Heart right ventricle (tissue), 16 donors: ENCODE results near the gene METTL24. TPM values are rescaled to one million over a fixed set of nuclear protein-coding genes. Genes with fewer than 3 reads are reported as not detected.

Experiments used
- ATAC-seq, 8 donors: fragments of 200-7000 bp; cut with Tn5 transposase; one replicate each; pipeline ENCODE4 v1.9.1; 2020; ENCODE audit warnings: mild to moderate bottlenecking in 8 of 8, moderate library complexity in 8 of 8, moderate number of reproducible peaks in 1 of 8
- DNase-seq, 2 donors: peaks; one replicate each; pipeline ENCODE4 v3.0.0-alpha.2; 2020
- H3K27ac ChIP-seq, 10 donors: fragments of 200-600 bp; sonication (generic) in 2 of 10; one replicate each; pipeline versions ENCODE4 v1.5.0 to v1.8.0; 2020 to 2022; ENCODE audit warnings: mild to moderate bottlenecking in 3 of 10
- H3K27me3 ChIP-seq, 7 donors: fragments of 200-600 bp; one replicate each; pipeline ENCODE4 v1.8.0; 2021 to 2022; ENCODE audit warnings: mild to moderate bottlenecking in 2 of 7
- H3K36me3 ChIP-seq, 9 donors: fragments of 200-600 bp; sonication (generic) in 1 of 9; one replicate each; pipeline versions ENCODE4 v1.5.0 to v1.8.0; 2020 to 2022; ENCODE audit warnings: mild to moderate bottlenecking in 2 of 9
- H3K4me1 ChIP-seq, 9 donors: fragments of 200-600 bp; sonication (generic) in 1 of 9; one replicate each; pipeline versions ENCODE4 v1.5.0 to v1.8.0; 2020 to 2022; ENCODE audit warnings: mild to moderate bottlenecking in 4 of 9
- H3K4me3 ChIP-seq, 10 donors: fragments of 200-600 bp; sonication (generic) in 2 of 10; one replicate each; pipeline versions ENCODE4 v1.5.0 to v1.8.0; 2020 to 2022; ENCODE audit warnings: mild to moderate bottlenecking in 7 of 10, moderate library complexity in 2 of 10
- H3K9me3 ChIP-seq, 11 donors: fragments of 200-600 bp in 10 of 11; sonication (generic) in 2 of 11; one replicate each; pipeline versions ENCODE4 v1.5.0 to v1.8.0; 2013 to 2022; ENCODE audit warnings: mild to moderate bottlenecking in 2 of 11, control low read depth in 1 of 11, moderate library complexity in 1 of 11
- WGBS, 2 donors: extraction: QIAGEN DNeasy Blood & Tissue Kit; methylation state at CpG; one replicate each; pipeline ENCODE4 v1.1.7; 2013; ENCODE audit warnings: inconsistent platforms in 1 of 2; 5-methylcytosine and 5-hydroxymethylcytosine counted together
- intact Hi-C, 10 donors: fragments of 100-400 bp; cut with DNase I; formaldehyde crosslinking; loops; one replicate each; pipeline versions ENCODE4 v1.11.1 to v1.14.2; 2022
- polyA plus RNA-seq, 2 donors: library from polyadenylated mRNA; stranded (reverse); fragments of 200-250 nt; gene quantifications; one replicate each; pipeline ENCODE4 v1.2.3, GENCODE V29; 2013
- total RNA-seq, 10 donors: library from RNA; stranded (reverse); fragmentation: NEBNext Ultra II Directional in 3 of 10; extraction: Animal tissue kit (Norgen Biotek cat#: 25700) in 3 of 10; gene quantifications; one replicate each; pipeline versions ENCODE4 v1.2.1 to v1.2.4, GENCODE V29; 2021 to 2023
- TF ChIP-seq, protein P1 (sequence below), 9 donors: fragments of 200-600 bp; sonication (generic) in 2 of 9; IDR thresholded peaks; one replicate each; pipeline versions ENCODE4 v1.5.0 to v1.8.0; 2021 to 2022; ENCODE audit warnings: antibody characterized with exemption in 9 of 9, mild to moderate bottlenecking in 5 of 9, moderate library complexity in 1 of 9
- donor health status: Arrhythmogenic right ventricular cardiomyopathy.
- donor health status: ischemic (EF 13 %, LVEDD 7.1; RV severe dilation, severe dysfunction).
- donor health status: healthy with polysubstance abuse.
- donor health status: DM: no; HTN: yes; CAD: no.
- donor health status: DM: no; HTN: no; CAD: no.
- donor health status: ischemic (EF 25% LVEDD 6.9; RV normal size, moderate dysfunction).
- donor health status: ischemic (EF 25% LVEDD 5.7; RV mildly dilated, moderate dysfunction).
- donor health status: healthy.
- donor health status: DM: yes; HTN: yes; CAD: no.
- donor health status: Ischemic cardiomyopathy.
- donor health status: ischemic (EF 35%, LVEDD 5.7; RV mildly dilated, moderate dysfunction).
- donor health status: nonischemic (EF 11% LVEDD 7.7; RV severe dilation, severe dysfunction).
- donor health status: DM: yes; HTN: yes; CAD: no.
- donor health status: PGD.
- donor health status: ischemic (EF 29% LVEDD 5.4; RV normal size, mild dysfunction).
- donor health status: nonischemic (EF 23%, LVEDD 6.1; RV moderate dilation, normal function).

Gene METTL24
- total and polyA plus RNA-seq, 12 donors, result 0.07 to 2.4 (median 1.3) TPM; not detected in 1

DNA sequence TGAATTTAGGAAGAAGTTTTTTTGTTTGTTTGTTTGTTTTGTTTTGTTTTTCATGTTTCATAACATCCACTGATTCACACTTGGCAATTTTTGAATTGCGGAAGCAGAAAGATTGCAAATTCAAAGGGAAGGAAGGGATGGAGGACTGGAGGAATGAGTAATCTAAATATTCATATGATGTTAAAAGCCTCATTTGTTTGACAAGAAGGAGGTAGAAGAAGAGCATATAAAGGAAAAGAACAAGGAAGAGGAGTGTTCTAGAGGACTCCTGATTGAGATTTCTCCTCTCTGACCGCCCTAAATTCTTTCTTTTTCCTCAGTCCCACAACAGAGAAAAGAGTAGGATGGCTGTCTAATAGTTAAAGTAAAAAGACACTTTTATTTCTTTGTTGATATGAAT lies 88.5 kb downstream of the METTL24 start:
- H3K27me3 ChIP-seq, result no peaks in the 10 kb centered on the region
- intact Hi-C loops, result no loop called here
- no peaks in the 10 kb centered on the region for H3K4me1 ChIP-seq
- ATAC-seq, result no peak
- no peak for DNase-seq
- no peak overlapping the region for H3K27ac ChIP-seq
- no peaks in the 10 kb centered on the region for H3K36me3 ChIP-seq
- 78 to 90% methylated on average over 2 of the region's 2 CpGs for WGBS, 2 donors
- TF ChIP-seq, protein P1, sequence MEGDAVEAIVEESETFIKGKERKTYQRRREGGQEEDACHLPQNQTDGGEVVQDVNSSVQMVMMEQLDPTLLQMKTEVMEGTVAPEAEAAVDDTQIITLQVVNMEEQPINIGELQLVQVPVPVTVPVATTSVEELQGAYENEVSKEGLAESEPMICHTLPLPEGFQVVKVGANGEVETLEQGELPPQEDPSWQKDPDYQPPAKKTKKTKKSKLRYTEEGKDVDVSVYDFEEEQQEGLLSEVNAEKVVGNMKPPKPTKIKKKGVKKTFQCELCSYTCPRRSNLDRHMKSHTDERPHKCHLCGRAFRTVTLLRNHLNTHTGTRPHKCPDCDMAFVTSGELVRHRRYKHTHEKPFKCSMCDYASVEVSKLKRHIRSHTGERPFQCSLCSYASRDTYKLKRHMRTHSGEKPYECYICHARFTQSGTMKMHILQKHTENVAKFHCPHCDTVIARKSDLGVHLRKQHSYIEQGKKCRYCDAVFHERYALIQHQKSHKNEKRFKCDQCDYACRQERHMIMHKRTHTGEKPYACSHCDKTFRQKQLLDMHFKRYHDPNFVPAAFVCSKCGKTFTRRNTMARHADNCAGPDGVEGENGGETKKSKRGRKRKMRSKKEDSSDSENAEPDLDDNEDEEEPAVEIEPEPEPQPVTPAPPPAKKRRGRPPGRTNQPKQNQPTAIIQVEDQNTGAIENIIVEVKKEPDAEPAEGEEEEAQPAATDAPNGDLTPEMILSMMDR (IDR thresholded peaks at IDR 0.05), result no peak
- H3K4me3 ChIP-seq, result no peak overlapping the region
- H3K9me3 ChIP-seq, result no peaks in the 10 kb centered on the region

DNA sequence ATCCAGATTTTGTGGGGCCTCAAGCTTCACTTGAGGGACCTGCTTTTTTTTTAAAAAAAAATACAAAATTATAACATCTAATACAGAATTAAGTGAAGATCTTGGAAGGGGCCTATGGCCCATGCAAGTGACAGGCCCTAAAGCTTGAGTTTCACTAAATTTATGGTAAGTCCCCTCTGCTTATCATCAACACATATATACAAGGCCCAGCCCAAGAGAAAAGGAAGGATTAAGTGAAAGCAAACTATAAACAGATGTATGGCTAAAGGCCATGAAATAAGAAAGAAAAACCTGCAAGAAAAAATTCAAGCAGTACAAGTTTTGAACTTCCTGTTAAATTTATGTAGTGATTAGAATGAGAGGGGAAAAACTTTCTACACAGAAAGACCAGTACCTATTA lies 91.2 kb downstream of the METTL24 start:
- no peaks in the 10 kb centered on the region for H3K27me3 ChIP-seq
- TF ChIP-seq, protein P1 (IDR thresholded peaks at IDR 0.05), result no peak
- no peaks in the 10 kb centered on the region for H3K36me3 ChIP-seq
- no peak for ATAC-seq
- intact Hi-C loops, result no loop called here
- no peak for DNase-seq
- no peak overlapping the region for H3K4me3 ChIP-seq
- no peak overlapping the region for H3K27ac ChIP-seq
- H3K9me3 ChIP-seq, result no peaks in the 10 kb centered on the region
- H3K4me1 ChIP-seq, result no peaks in the 10 kb centered on the region

DNA sequence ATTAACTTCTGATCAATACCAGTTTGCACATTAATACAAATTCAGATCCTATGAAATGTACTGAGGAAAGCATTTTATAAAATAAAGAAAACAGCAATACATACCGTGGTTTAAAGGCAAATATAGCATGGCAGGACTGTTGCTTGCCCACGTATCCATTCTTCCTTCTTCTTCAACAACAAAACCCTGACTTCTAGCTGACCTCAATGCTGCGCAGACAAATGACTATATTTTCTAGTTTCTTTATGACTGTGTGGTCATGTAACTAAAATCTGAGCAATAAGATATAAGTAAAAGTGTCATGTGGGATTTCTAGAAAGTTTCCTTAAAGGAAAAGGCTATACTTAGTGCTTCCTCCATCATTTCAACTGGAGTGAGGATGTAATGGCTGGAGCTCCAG lies 92.9 kb downstream of the METTL24 start:
- Histone ChIP-seq H3K4me1 (no peaks in the 10 kb centered on the region), H3K27ac (no peak overlapping the region), H3K4me3 (no peak overlapping the region), H3K27me3 (no peaks in the 10 kb centered on the region), H3K9me3 (peaks cover 0 to 6% (median 0%) of the 10 kb centered on the region in 11 donors), H3K36me3 (no peaks in the 10 kb centered on the region)
- DNase-seq, result no peak
- intact Hi-C loops, result no loop called here
- 84 to 88% methylated on average over 3 of the region's 3 CpGs for WGBS, 2 donors
- TF ChIP-seq, protein P1 (IDR thresholded peaks at IDR 0.05), result no peak
- ATAC-seq, result no peak

DNA sequence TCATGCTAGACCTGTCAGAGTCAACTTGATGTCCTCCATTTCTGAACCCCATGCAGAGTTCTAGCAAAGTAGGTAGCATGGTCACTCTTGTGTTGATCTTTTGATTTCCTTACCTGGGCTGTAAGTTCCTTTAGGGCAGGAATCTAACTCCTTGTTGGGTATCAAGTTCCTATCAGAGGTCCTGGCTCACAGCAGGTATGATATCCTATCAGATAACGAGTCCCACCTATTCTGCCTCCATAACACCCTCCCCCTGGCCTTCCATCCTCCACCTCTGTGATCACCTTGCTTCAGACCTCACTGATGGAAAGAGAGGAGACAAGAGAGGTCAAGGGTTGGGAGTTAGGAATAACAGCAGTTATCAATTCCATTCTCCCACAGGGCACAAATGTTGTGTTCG lies 101.8 kb downstream of the METTL24 start:
- WGBS, 2 donors, result 75 to 78% methylated on average over 2 of the region's 2 CpGs
- H3K4me3 ChIP-seq, result no peak overlapping the region
- intact Hi-C loops, result no loop called here

More for the DNA sequence above, 101.8 kb downstream of the METTL24 start:
- Histone ChIP-seq H3K27ac (no peak overlapping the region), H3K9me3 (peaks cover 0 to 23% (median 0%) of the 10 kb centered on the region in 11 donors), H3K27me3 (no peaks in the 10 kb centered on the region), H3K36me3 (no peaks in the 10 kb centered on the region), H3K4me1 (no peaks in the 10 kb centered on the region)
- TF ChIP-seq, protein P1 (IDR thresholded peaks at IDR 0.05), result no peak
- DNase-seq, result no peak
- ATAC-seq, result no peak
